ENCODE measurements around the gene ARHGAP20.
"Not testable (repeated sequence)": the region's sequence is repeated elsewhere in the genome, so short reads cannot be mapped to it uniquely, and the experiment has no call there.

The ARHGAP20 gene

GRCh38 chr11:110713449-110713776 lies 1.2 kb upstream of the ARHGAP20 start:
- no peak for DNase-seq (ENCODE audit: low read depth)

DNA sequence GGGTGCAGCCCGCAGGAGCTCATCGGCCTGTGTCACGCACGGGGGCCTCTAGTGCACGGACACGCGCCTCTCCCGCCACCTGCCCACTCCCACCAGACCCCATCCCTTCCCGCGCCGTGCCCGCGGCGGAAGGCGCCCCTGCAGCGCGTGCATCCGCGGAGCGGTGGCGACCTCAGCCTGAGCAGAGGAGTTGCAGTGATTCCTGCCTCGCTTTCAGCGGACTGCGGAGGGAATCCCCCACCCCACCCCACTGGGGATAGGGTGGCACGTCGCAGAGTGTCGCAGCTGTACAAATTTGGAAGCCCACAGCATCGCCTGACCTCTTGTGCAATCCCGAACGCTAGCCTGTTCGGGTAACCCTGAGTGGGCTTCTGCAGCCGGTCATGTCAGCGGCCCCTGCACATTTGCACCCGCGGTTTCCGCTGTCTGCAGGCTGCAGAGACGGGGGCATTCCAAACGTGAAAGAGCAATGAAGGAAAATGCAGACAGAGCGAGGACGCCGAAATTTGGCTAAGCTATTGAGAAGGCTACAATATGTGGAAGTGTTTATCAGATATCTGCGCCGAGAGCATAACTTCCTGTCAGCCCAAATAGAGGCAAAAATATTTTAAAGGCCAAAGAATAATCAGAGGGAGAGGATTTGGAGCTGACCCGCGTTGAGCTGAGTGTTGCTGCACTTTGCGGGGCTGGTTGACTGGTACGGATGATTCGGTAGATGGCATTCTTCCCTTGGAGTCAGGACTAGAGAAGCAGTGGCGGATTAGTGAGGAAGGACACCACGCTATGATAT lies 617 bp upstream of the ARHGAP20 start:
- DNase-seq (ENCODE audit: low read depth) = no peak

DNA sequence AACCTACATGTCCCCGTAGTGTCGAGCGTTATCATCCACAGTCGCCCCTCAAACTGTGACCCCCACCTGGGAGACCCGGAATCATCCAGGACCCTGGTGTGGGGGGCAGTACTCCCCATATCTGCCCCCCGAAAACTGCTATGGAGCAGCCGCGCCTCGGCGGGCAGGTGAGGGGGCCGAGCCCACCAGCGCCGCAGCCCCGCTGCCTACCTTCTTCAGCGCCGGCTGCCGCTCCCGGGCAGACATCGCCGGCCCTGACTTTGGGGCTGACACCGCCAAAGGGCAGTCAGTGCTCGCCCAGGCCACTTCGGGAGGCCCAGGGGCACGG lies 825 bp downstream of the ARHGAP20 start:
- DNase-seq (ENCODE audit: low read depth) = no peak

DNA sequence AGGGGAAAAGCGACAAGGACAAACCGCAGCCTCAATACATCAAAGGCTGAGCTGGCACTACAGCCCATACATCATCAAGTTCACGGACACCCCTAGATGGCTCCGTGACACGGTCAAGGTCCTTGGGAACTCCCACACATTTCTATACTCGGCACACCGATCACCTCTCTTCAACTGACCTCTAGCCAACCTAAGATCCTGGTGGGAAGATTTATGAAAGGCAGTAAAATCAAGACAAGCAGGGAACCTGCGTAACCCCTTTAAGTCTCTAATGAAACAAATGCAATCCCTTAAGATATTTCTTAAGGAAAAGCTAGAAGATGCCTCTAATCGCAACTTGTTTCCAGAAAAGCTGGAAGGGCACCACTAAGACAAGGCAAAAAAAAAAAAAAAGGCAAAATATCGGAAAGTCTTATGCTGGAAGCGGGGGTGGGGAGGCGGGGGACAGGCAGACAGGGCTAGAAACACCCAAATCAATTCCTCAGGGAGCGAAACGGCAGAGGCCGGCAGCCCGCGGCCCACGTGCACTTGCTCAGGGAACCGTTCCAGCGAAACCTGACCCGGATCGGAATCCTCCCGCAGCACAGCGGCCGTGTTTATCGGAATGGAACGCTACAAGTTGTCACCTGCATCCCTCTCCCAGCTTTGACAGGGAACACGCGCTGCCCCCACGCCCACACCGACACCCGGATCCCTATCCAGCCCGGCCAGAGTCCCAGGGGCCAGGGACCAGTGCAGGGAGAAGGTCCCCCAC lies 1.4 kb downstream of the ARHGAP20 start:
- peak; percentile 4 for DNase-seq (ENCODE audit: low read depth)

DNA sequence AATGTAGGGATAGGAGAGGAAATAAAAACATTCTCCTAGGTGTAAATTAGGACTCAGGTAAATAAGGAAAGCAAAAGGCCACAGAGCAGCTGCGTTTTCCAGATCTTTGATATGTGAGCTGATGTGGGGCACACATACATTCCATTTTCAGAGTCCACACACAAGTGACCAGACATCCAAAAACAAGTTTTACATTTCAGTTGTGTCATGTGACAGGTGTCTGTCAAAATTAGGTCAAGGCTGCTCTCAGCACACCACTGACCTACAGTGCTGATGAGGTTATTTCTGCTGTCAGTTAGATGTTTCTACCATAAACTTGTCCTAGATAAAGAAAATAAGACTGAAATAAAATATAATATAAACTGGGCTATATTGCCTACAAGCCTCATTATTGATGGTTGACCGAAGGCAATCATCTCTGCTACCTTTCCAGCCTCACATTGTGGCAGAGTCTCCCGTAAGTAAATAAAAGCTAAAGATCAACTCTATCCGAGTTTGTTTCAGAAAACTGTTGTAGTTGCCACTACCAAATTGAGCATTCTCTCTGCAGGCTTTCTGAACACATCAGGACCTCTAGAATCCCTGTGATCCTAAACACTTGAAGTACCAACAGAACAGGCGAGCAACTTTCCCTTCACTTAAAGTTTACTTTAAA lies 7.9 kb downstream of the ARHGAP20 start:
- no peak for DNase-seq (ENCODE audit: low read depth)

GRCh38 chr11:110691926-110692325 lies 20.3 kb downstream of the ARHGAP20 start:
- no peak for DNase-seq (ENCODE audit: low read depth)

DNA sequence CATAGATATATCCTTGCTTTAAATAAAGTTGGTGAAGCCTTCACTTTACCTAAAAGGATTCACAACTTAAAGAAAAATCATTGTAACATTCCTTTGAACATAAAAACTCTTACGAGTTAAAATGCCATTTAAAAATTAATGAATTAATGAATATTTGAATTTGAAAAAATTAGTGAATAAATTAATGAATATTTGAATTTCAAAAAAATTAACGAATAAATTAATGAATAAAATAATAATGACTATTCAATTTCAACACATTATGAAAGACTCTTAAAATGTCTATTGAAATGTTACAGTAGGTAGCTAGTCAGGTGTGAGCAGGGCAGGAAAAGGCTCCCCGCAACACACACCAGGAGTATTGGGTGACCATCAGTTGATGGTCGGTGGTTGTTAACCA lies 22.9 kb downstream of the ARHGAP20 start:
- no peak for DNase-seq (ENCODE audit: low read depth)

- peak; percentile 17 for DNase-seq (ENCODE audit: low read depth)
Observed at GRCh38 chr11:110679323-110679975, 32.8 kb downstream of the ARHGAP20 start.

GRCh38 chr11:110675548-110675947 lies 36.7 kb downstream of the ARHGAP20 start:
- no peak for DNase-seq (ENCODE audit: low read depth)

DNA sequence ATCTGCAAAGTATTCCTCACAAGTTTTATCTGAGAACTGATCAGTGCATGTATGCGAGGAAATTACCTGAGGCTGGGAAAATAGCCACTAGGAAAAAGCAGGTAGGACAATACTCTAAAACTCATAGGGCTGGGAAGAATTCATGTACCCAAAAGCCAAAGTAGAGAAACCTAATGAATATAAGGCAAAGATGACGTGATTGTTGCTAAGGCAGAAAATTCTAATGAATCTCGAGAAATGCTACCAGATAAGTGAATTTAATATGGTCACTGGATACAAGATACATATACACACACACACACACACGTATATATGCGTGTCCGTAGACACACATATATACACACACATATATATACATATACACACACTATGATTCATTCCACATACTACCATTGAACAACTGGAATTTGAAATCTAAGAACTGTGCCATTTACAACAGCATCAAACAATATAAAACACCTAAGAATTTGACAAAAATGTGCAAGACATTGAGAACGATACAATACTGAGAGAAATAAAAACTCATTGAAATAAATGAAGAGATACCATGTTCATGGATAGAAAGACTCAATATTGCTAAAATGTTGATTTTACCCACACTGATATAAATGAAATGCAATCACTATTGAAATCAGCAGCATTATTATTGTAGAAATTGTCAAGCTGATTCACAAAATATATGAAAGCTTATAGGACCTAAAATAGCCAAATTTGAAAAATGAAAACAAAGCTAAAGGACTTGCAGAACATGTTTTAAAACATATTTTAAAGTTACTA lies 46.4 kb downstream of the ARHGAP20 start:
- no peak for DNase-seq (ENCODE audit: low read depth)

GRCh38 chr11:110655967-110656366 lies 56.3 kb downstream of the ARHGAP20 start:
- no peak for DNase-seq (ENCODE audit: low read depth)

GRCh38 chr11:110654456-110654855 lies 57.8 kb downstream of the ARHGAP20 start:
- no peak for DNase-seq (ENCODE audit: low read depth)

DNA sequence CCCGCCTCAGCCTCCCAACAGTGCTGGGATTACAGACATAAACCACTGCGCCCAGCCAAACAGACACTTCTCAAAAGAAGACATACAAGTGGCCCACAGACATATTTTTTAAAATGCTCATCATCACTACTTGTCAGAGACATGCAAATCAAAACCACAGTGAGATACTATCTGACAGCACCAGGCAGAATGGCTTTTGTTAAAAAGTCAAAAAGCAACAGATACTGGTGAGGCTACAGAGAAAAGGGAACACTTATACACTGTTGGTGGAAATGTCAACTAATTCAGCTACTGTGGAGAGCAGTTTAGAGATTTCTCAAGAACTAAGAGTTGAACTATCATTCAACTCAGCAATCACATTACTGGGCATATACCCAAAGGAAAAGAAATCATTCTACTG lies 67.0 kb downstream of the ARHGAP20 start:
- no peak for DNase-seq (ENCODE audit: low read depth)

DNA sequence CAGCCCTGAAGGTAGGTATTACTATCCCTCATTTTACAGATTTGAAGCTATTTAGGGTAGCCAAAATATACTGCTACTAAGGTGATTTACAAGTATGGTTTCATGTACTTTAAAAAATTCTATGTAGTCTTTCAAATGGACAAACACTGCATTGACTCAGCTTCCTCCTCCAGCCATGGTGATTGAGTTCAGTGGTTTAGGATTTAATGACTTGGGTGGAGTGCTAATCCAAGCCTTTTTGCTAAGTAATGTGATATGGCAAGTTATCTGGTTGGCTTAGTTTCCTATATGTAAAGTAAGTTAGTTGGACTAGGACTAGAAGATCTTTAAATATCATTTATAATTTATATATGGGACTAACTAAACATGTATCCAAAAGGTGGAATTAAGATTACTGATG lies 77.9 kb downstream of the ARHGAP20 start:
- DNase-seq (ENCODE audit: low read depth) = no peak

GRCh38 chr11:110631551-110631950 lies 80.7 kb downstream of the ARHGAP20 start:
- DNase-seq (ENCODE audit: low read depth) = no peak

- no peak for DNase-seq (ENCODE audit: low read depth)
Observed at GRCh38 chr11:110629594-110629993, 82.6 kb downstream of the ARHGAP20 start.

DNA sequence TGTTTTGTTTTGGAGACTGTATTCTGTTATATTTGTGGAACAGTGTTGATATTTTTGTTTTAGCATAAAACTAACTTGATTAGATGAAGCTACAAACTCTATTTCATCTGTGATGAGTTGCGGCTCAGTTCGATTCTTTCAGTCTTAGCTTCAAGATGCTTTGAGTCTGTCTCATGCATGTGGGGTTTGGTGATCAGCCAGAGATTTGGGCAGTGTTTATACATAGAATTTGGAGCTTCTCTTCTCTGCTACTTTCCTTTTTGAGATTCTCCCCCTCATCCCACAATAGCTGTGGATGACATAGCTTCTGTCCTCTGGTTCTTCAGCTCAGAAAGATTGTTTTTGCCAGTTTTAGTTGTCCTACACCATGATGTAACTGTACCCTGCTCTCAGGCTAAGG lies 90.4 kb downstream of the ARHGAP20 start:
- no peak for DNase-seq (ENCODE audit: low read depth)

DNA sequence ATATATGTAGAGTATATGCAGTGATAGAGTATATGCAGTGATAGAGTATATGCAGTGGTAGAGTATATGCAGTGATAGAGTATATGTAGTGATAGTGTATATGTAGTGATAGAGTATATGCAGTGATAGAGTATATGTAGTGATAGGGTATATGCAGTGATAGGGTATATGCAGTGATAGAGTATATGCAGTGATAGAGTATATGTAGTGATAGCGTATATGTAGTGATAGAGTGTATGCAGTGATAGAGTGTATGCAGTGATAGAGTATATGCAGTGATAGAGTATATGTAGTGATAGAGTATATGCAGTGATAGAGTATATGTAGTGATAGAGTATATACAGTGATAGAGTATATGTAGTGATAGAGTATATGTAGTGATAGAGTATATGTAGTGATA lies 92.9 kb downstream of the ARHGAP20 start:
- not testable (repeated sequence) for DNase-seq (ENCODE audit: low read depth)

GRCh38 chr11:110614031-110614430 lies 98.2 kb downstream of the ARHGAP20 start:
- no peak for DNase-seq (ENCODE audit: low read depth)

DNA sequence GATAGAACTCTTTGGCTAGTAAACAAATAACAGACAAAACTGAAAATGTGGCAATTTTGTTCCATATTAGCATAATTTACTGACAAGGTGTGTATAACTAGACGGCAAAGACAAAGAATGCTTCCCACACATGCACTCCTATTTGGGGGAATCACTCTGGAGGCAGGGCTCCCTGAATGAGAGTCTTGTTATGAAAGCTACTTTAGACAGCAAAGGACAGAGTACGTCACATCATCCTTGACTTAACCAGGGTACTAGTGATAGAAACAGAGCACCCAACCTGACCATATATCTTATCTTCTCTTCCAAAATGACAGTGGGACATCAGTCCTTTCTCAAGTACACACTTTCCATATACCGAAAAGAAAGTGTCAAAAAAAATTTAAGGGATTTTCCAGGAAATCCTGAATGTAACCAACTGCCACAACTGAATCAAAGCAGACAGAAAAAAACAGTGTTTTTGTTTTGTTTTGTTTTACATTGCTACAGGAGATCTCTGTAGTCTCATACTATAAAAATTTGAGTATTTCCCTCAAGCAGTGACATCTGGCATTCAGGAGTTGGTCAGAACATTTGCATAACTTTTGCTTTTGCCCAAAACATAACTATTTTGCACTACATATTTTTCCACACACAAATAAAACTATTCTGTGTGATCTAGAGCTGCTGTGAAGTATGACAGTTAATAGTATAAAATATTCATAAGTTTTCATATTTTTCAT lies 98.9 kb downstream of the ARHGAP20 start:
- DNase-seq (ENCODE audit: low read depth) = no peak

DNA sequence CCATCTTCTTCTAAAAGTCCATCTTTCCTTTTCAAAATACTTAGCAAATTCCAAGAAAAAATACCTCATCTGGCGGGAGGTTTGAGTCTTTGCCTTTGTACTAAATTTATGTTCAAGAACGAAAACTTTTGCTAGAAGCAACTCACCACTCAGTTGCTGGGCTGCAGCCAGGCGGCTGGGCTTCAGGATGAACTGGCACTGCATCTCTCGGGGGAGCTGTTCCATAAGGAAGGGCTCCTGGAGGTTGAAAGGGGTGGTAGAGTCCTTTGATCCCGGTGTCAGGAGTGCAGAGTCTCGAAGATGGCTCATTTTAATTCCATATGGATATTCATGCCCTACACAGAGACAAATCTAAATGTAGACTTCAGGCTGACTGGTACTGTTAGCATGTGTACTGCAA lies 105.8 kb downstream of the ARHGAP20 start:
- DNase-seq (ENCODE audit: low read depth) = no peak
